UCSD-AML1 (cell line): ENCODE results near the gene CAMTA1.

Experiments used
- DNase-seq: peaks from one replicate; lab custom pipeline; 2025; ENCODE audit not compliant: unreplicated experiment; lab: John Stamatoyannopoulos, UW

Gene CAMTA1

DNA sequence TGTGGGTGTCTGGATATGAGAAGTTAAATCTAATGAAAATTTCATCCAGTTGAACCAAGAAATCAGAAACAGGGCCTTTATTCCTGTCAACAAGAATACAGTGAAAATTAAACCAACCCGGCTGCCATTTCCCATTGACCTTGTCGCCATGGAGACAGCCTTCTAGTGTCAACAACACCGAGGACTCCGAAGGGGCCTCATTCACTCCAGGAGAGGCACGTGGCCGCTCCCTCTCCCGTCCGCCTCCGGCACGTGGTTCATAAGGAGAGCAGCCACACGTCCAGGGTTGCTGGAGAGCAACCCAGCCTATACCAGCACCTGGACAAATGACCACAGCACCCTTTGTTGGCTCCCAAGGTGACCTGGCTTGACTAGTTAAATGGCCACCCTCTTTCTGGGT, 865.5 kb downstream of the CAMTA1 start:
- no peak for DNase-seq

GRCh38 chr1:7651203-7651602, 865.9 kb downstream of the CAMTA1 start:
- no peak for DNase-seq

DNA sequence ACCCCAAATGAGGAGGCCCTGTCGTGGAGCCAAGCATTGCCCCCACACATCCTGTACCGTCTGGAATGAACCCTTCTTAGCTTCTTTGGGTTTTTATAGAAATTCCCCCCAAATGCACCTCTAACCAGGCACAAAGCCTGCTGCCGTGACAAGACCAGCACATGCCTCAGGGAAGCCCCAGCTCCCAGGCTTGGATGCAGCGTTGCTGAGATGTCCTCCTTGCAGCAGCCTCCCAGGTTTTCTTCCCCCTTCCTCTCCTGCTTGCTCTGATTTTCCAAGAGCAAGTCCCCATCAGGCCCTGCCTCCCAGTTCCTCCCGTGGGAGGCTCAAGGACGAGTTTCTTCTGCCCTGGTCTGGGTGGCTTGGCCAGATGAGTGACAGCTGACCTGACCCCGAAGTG, 866.8 kb downstream of the CAMTA1 start:
- no peak for DNase-seq

DNA sequence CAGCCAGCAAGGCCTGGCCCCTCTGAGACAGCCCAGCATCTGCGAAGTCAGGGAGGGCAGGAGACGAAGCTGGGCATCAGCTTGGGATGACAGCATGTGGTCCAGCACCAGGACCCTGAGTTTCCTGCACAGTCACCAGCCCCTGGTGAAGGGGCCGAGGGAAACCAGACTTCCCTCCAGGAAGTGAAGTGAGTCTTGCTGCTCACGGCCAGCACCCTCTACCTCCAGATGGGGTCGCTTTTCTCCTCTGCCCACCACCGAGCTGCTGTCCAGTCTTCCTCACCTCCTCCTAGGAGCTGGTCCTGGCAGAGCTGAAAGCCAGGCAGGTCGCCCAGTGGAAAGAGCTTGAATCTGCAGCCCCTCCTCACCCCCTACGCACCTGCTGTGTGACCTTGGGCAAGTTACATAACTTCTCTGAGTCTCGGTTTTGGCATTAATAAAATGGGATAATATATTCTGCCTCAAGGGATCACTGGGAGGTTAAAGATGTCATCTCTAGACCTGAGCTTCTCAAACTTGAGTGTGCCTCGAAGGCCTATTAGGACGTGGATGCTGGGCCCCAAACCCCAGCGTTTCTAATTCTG, 867.4 kb downstream of the CAMTA1 start:
- DNase-seq, result peak; percentile 32

GRCh38 chr1:7654725-7655124, 869.5 kb downstream of the CAMTA1 start:
- DNase-seq, result no peak

DNA sequence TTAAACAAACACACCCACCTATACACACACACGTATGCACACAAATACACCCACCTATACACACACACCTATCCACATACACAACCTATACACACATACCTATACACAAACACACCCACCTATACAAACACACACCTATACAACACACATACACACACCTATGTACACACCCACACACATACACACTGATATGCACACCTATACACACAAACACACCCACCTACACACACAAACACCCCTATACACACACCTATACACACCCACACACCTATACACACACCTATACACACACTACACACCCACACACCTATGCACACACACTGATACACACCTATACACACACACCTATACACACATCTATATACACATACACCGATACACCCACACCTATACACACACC, 870.1 kb downstream of the CAMTA1 start:
- DNase-seq, result no peak

GRCh38 chr1:7656557-7657215, 871.4 kb downstream of the CAMTA1 start:
- no peak for DNase-seq

DNA sequence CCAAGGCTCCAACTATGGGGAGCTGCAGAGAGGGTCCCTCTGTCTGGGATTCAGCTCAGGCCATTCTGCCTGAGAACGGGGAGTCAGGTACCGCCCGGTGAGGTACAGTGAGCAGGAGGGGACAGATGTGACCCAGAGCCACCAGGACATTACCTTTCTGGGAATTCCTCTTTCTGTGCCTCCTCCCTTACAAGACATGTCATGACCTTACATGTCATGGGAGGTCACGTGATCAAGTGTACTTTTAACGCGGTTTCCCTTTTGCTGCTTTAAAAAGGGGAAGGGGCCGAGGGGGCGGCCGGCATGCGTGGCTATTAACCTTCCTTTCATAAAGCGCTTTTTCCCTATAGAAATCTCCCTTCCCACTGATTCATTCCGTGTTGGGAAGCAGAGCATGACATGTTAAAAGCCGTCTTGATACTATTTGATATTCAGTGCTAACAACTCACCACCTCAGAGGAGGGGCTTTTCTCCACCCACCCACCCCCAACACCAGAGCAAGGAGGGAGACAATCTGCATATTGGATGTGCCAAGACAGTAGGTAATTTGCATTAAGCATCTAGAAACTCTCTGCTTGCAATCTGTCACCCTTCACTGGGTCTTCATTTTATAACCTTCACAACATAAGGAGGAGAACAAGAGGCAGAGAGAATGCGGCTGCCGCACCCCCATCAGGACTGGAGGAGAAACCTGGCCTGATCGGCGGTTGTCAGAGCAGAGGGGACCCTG, 872.2 kb downstream of the CAMTA1 start:
- DNase-seq, result no peak

DNA sequence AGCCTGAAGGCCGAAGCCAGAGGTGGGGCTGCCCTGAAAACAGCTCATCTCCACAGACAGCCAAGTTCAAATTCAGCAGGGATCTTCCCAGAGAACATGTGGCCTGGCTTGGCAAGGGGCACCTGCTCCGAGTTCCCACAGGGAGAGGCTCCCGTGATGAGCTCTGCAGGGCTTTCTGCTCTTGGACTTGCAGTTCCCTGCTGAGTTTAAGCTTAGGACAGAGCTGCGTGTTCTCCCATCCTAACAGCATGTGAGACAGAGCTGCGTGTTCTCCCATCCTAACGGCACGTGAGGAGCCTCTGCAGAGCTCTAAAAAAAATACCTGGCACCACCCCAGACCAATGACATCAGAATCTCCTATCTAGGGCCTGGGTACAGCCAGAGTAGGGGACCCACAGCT, 872.8 kb downstream of the CAMTA1 start:
- DNase-seq, result no peak

DNA sequence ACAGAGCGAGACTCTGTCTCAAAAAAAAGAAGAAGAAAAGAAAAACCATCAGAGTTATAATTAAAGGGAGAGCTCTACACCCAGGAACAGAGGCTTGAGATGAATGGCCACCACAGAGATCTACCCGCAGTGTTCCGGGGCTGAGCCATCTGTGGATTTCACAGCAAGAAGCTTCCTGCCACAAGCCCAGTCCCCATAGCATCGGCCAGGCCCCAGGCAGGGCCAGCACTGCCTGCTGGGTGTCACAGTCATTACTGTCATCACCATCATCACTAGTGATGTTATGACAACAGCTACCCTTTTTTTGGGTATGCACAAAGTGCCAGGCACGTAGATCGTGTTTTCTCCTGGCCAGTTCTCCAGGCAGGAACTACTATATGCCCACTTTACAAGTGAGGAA, 874.3 kb downstream of the CAMTA1 start:
- peak; percentile 23 for DNase-seq

DNA sequence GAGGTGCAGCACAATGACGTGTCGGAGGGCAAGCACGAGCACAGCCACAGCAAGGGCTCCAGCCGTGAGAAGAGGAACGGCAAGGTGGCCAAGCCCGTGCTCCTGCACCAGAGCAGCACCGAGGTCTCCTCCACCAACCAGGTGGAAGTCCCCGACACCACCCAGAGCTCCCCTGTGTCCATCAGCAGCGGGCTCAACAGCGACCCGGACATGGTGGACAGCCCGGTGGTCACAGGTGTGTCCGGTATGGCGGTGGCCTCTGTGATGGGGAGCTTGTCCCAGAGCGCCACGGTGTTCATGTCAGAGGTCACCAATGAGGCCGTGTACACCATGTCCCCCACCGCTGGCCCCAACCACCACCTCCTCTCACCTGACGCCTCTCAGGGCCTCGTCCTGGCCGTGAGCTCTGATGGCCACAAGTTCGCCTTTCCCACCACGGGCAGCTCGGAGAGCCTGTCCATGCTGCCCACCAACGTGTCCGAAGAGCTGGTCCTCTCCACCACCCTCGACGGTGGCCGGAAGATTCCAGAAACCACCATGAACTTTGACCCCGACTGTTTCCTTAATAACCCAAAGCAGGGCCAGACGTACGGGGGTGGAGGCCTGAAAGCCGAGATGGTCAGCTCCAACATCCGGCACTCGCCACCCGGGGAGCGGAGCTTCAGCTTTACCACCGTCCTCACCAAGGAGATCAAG, 878.3 kb downstream of the CAMTA1 start:
- DNase-seq, result no peak

GRCh38 chr1:7664147-7664892, 879.1 kb downstream of the CAMTA1 start:
- DNase-seq, result no peak

DNA sequence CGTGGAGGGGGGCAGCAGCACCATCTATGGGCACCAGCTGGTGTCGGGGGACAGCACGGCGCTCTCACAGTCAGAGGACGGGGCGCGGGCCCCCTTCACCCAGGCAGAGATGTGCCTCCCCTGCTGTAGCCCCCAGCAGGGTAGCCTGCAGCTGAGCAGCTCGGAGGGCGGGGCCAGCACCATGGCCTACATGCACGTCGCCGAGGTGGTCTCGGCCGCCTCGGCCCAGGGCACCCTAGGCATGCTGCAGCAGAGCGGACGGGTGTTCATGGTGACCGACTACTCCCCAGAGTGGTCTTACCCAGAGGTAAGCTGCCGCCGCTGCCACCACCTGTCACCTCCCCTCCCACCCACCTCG, 879.6 kb downstream of the CAMTA1 start:
- no peak for DNase-seq

- DNase-seq, result no peak
These were observed 881.0 kb downstream of the CAMTA1 start for GRCh38 chr1:7666249-7666648.

DNA sequence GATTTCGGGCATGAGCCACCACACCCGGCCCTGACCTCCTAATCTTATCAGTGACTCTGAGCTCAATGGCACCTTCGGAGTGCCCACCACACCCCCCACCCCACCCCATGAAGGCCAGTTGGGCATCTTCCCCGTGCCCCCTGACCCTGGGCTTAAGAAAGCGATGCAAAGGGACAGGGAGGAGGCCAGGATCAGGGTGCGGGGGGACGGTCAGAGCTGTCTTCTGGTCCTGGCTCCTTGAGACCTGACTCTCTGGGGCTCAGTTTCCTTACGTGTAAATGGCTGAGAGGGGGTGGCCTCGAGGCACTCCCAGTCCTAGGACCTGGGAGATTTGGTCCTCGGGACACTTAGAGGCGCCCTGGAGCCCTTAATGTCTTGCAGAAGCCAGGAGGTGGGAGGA, 881.9 kb downstream of the CAMTA1 start:
- DNase-seq, result no peak

DNA sequence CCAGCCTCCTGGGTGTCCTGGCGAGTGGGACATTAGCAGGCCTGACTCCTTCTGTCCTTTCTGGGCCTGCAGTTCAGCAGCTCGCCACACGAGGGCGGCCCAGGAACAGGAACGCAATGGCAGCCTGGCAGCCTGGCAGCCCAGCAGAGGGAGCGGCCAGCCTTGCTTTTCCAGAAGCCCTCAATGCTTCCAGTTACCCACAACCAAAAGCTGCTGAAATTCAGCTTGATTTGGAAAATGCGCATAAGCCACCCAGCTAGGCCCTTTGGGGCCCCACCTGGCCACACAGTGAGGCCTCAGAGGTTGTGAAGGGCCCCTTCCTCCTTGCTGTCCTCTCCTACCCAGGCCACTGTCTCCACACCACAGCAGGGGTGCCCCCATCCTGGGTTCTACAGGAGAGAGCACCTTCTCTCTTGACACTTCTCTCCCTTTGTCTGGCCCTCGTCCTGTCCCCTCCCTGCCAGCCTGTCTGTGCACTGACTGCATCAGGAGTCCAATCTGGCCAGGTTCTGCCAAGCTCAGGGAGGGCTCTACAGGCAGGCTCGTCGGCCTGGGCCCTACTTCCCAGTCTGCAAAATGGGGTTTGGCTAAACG, 882.5 kb downstream of the CAMTA1 start:
- DNase-seq, result peak; percentile 86

GRCh38 chr1:7669559-7670311, 884.5 kb downstream of the CAMTA1 start:
- peak; percentile 41 for DNase-seq

GRCh38 chr1:7670334-7671145, 885.3 kb downstream of the CAMTA1 start:
- DNase-seq, result no peak

GRCh38 chr1:7671146-7671465, 885.9 kb downstream of the CAMTA1 start:
- no peak for DNase-seq
